ENCODE measurements around the gene NSUN4.

The NSUN4 gene

DNA sequence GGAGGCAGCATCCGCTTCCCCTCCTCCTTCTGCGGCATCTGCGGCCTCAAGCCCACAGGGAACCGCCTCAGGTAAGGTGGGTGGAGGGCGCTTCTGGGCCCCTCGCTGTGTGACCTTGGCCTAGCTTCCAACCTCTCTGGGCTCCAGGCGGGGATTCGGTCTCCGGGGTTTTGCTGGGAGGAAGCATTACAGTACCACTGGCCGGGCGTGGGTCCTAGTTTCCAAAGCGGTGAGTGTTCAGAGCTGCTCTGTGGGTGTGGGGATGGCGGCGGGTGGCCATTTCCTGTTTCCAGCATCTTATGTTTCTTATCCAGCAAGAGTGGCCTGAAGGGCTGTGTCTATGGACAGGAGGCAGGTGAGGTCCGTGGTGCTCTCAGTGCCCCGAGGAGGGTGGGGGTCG is 65.1 kb downstream of the NSUN4 start:
- TF ChIP-seq Cebpa-rat (IDR thresholded peaks at IDR 0.05) = no peak
- H3K36me3 ChIP-seq = peaks cover 78% of the 10 kb centered on the region
- H3K4me2 ChIP-seq = no peak overlapping the region
- H3K4me1 ChIP-seq = peaks cover 45% of the 10 kb centered on the region
- peaks cover 86% of the 10 kb centered on the region for H4K20me1 ChIP-seq
- H3K9ac ChIP-seq = no peak overlapping the region
- no peak overlapping the region; the same call in 1 of the 2 replicates for H3K27ac ChIP-seq
- H3K4me3 ChIP-seq = no peak overlapping the region
- no peaks in the 10 kb centered on the region for H3K9me3 ChIP-seq
- no peaks in the 10 kb centered on the region for H3K27me3 ChIP-seq

- Histone ChIP-seq H4K20me1 (peaks cover 90% of the 10 kb centered on the region), H3K4me2 (no peak overlapping the region), H3K36me3 (peaks cover 91% of the 10 kb centered on the region), H3K27me3 (no peaks in the 10 kb centered on the region), H3K4me3 (no peak overlapping the region), H3K9me3 (no peaks in the 10 kb centered on the region), H3K27ac (no peak overlapping the region), H3K9ac (no peak overlapping the region), H3K4me1 (peaks cover 48% of the 10 kb centered on the region)
- no peak for TF ChIP-seq Cebpa-rat (IDR thresholded peaks at IDR 0.05)
Measured at GRCh38 chr1:46406881-46407608, 66.4 kb downstream of the NSUN4 start.

GRCh38 chr1:46407636-46408035 is 67.0 kb downstream of the NSUN4 start:
- Histone ChIP-seq H3K4me3 (no peak overlapping the region), H3K4me2 (no peak overlapping the region), H3K9me3 (no peaks in the 10 kb centered on the region), H3K4me1 (peaks cover 45% of the 10 kb centered on the region), H3K27me3 (no peaks in the 10 kb centered on the region), H3K9ac (no peak overlapping the region), H3K36me3 (peaks cover 97% of the 10 kb centered on the region), H3K27ac (no peak overlapping the region), H4K20me1 (peaks cover 91% of the 10 kb centered on the region)
- no peak for TF ChIP-seq Cebpa-rat (IDR thresholded peaks at IDR 0.05)

- Histone ChIP-seq H3K9ac (no peak overlapping the region), H3K9me3 (no peaks in the 10 kb centered on the region), H3K36me3 (peaks cover 97% of the 10 kb centered on the region), H3K27me3 (no peaks in the 10 kb centered on the region), H3K4me3 (no peak overlapping the region), H4K20me1 (peaks cover 96% of the 10 kb centered on the region), H3K27ac (no peak overlapping the region), H3K4me2 (no peak overlapping the region), H3K4me1 (peaks cover 41% of the 10 kb centered on the region)
- no peak for TF ChIP-seq Cebpa-rat (IDR thresholded peaks at IDR 0.05)
Measured at GRCh38 chr1:46408356-46409062, 67.9 kb downstream of the NSUN4 start.

- Histone ChIP-seq H4K20me1 (peaks cover 95% of the 10 kb centered on the region), H3K27me3 (no peaks in the 10 kb centered on the region), H3K27ac (no peak overlapping the region), H3K9ac (no peak overlapping the region), H3K4me2 (no peak overlapping the region), H3K4me3 (no peak overlapping the region), H3K36me3 (peaks cover 97% of the 10 kb centered on the region), H3K9me3 (no peaks in the 10 kb centered on the region), H3K4me1 (peaks cover 36% of the 10 kb centered on the region)
- TF ChIP-seq Cebpa-rat (IDR thresholded peaks at IDR 0.05) = no peak
Measured at GRCh38 chr1:46409063-46409372, 68.4 kb downstream of the NSUN4 start.

DNA sequence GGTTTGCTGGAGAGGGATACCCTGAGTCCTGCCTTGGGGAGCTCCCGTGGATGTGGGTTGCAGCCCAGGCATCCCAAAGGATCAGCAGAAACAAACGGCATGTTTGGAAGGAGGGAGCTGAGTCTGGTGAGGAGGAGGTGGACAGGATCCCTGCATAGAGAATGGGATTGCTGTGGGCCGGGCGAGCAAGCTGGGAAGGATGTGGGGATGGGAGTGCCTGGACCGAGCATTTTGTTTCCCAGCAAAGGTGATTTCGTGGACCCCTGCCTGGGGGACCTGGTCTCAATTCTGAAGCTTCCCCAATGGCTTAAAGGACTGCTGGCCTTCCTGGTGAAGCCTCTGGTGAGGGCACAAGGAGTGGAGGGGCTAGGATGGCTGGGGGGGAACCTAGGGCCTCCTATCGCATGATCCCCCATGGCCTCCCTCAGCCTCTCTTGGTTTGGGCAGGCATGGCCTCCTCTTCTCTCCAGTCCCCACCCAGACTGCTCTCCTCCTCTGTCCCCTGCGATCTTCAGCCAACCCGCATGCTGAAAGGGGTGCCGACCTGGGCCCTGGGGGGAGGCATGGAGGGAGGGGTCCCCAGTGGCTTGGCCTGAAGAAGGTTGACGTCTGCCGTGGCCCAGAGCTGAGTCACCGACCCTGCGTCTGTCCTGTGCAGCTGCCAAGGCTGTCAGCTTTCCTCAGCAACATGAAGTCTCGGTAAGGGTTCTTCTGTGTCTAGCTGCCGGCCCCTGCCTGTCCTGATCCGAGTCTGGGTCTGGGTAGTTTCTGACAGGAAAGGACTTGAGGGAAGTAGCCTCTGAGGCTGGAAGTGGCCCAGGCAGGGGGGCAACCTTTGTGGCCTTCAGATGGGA is 69.8 kb downstream of the NSUN4 start:
- Histone ChIP-seq H3K4me2 (no peak overlapping the region), H3K27me3 (no peaks in the 10 kb centered on the region)

GRCh38 chr1:46411010-46411405 is 70.4 kb downstream of the NSUN4 start:
- Histone ChIP-seq H3K9ac (no peak overlapping the region), H3K27ac (no peak overlapping the region), H3K9me3 (no peaks in the 10 kb centered on the region), H3K4me3 (no peak overlapping the region), H3K4me2 (no peak overlapping the region), H3K4me1 (0 out of 2 replicates have a peak, but pooled peaks cover 21% of the 10 kb centered on the region), H3K36me3 (peaks cover 97% of the 10 kb centered on the region), H3K27me3 (no peaks in the 10 kb centered on the region), H4K20me1 (peaks cover 80% of the 10 kb centered on the region)
- no peak for TF ChIP-seq Cebpa-rat (IDR thresholded peaks at IDR 0.05)

More for the DNA sequence above, 69.8 kb downstream of the NSUN4 start:
- no peaks in the 10 kb centered on the region for H3K9me3 ChIP-seq
- H3K36me3 ChIP-seq = peaks cover 97% of the 10 kb centered on the region
- peaks cover 86% of the 10 kb centered on the region for H4K20me1 ChIP-seq
- H3K9ac ChIP-seq = no peak overlapping the region
- H3K4me1 ChIP-seq = 0 out of 2 replicates have a peak, but pooled peaks cover 24% of the 10 kb centered on the region
- no peak overlapping the region for H3K27ac ChIP-seq
- H3K4me3 ChIP-seq = no peak overlapping the region
- no peak for TF ChIP-seq Cebpa-rat (IDR thresholded peaks at IDR 0.05)

All from BLaER1 (cell line).